Fibroblast of pulmonary artery (primary cell): ENCODE measurements around the gene GLCCI1.

Source experiments
- DNase-seq: peaks from one replicate; pipeline ENCODE4 v3.0.0-alpha.2; 2010; ENCODE audit warnings: low read depth
- H3K4me3 ChIP-seq: replicated peaks from 2 replicates; pipeline ENCODE4 v1.5.1; 2011; ENCODE audit warnings: low read depth, mild to moderate bottlenecking, control low read depth, low read length, moderate library complexity
- TF ChIP-seq, protein P1 (sequence below): IDR thresholded peaks from 2 replicates; pipeline ENCODE4 v1.5.1; 2011; ENCODE audit warnings: mild to moderate bottlenecking, control low read depth, low read length, inconsistent platforms; ENCODE audit errors: missing control alignments

The GLCCI1 gene

DNA sequence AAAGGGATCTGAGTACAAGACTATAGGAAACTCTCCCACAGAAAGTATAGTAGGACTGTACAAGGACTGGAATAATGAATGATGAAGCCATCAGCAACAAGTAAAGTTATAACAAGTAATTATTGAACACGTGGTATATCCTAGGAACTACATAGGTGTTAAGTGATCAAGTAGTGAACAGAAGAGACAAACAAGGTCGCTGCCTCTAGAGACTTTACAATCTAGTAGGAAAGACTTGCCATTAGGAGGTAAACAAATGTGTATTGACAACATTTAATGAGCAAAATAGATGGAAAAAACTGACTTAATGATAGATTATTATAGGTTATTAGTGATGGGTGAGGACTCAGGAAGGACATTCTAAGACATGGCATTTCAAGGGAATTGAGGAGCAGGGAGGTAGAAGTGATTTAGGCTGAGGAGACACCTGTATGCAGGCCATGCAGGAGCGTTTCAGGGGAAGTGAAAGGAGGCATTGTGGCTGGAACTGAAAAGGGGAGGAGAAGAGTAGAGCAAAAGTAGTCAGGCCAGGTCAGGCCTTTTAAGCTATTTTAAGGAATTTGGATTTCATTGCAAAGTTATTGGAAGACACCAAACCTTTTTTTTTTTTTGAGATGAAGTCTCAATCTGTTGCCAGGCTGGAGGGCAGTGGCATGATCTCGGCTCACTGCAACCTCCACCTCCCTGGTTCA lies 8.5 kb upstream of the GLCCI1 start:
- no peak for DNase-seq
- no peak overlapping the region for H3K4me3 ChIP-seq
- TF ChIP-seq, protein P1, sequence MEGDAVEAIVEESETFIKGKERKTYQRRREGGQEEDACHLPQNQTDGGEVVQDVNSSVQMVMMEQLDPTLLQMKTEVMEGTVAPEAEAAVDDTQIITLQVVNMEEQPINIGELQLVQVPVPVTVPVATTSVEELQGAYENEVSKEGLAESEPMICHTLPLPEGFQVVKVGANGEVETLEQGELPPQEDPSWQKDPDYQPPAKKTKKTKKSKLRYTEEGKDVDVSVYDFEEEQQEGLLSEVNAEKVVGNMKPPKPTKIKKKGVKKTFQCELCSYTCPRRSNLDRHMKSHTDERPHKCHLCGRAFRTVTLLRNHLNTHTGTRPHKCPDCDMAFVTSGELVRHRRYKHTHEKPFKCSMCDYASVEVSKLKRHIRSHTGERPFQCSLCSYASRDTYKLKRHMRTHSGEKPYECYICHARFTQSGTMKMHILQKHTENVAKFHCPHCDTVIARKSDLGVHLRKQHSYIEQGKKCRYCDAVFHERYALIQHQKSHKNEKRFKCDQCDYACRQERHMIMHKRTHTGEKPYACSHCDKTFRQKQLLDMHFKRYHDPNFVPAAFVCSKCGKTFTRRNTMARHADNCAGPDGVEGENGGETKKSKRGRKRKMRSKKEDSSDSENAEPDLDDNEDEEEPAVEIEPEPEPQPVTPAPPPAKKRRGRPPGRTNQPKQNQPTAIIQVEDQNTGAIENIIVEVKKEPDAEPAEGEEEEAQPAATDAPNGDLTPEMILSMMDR, result no peak

DNA sequence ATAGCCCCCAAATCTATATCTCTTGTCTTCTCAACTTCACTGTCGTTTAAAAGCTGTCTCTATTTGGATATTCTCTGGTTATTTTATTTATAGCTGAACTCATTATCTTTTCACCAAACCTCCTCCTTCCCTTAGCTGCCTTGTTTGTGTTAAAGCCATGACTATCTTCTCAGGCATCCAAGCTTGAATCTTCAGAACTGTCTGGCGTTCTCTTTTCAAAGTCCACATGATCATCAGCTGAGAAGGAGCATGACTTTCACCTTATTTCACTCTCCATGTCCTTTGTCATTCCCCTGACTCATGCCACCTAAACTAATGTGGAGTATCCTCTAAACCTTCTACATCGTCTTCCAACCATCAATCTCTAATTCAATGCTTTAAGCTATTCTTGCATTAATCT lies 5.7 kb upstream of the GLCCI1 start:
- H3K4me3 ChIP-seq, result no peak overlapping the region
- TF ChIP-seq, protein P1, result no peak
- no peak for DNase-seq

DNA sequence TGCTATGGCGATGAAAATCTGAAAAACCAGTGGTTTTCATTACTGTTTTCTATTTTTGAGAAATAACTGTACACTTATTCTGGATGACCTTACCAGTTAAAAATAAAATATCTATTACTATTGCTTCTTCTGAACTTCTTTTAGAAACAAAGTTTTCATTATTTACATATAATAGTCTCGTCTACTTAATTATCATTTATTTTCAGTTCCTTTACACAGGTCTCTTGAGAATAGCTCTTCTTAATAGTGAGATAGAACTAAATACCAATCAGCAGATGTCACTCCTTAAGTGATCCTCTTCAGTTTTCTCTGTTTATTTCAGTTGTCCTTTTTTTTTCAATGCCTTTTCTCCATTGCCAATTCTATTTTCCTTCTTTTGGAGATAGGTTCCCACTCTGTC lies 4.3 kb upstream of the GLCCI1 start:
- TF ChIP-seq, protein P1, result no peak
- DNase-seq, result no peak
- H3K4me3 ChIP-seq, result no peak overlapping the region

DNA sequence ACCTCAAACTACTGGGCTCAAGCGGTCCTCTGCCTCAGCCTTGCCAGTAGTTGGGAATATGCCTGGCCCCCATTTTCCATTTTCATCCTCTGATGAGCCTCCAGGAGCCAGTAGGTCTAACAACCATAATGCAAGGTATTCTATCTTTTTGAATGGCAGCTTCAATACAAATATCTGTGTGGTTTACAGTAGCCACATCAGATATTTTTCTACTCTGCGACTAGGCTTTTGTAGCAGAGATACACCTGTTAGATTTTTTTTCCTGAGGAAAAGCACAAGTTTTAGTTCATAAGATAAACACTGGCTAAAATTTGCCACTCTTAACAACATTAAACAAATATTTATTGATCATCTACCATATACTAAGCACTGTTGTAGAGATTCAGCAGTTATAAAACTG lies 3.9 kb upstream of the GLCCI1 start:
- DNase-seq, result no peak

DNA sequence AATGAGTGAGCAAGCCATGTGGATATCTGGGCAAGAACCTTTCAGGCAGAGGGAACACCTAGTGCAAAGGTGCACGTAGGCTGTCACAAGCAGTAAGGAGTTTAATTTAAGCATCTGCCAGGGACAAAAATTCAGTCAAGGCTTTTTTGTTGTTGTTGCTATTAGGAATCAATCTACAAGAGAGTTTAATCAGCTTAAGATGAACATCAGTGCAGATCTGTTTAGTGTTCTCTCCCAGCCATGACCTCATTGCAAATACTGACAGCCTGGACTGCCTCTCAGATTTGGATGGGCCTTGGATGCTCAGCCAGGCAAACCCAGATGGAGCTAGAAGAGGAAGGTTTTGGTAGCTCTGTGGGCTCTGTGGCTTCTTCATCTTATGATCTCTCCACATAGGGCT lies 3.3 kb upstream of the GLCCI1 start:
- no peak for DNase-seq
- TF ChIP-seq, protein P1, result no peak
- no peak overlapping the region for H3K4me3 ChIP-seq

More for the DNA sequence above, 3.9 kb upstream of the GLCCI1 start:
- TF ChIP-seq, protein P1, result no peak
- no peak overlapping the region for H3K4me3 ChIP-seq

DNA sequence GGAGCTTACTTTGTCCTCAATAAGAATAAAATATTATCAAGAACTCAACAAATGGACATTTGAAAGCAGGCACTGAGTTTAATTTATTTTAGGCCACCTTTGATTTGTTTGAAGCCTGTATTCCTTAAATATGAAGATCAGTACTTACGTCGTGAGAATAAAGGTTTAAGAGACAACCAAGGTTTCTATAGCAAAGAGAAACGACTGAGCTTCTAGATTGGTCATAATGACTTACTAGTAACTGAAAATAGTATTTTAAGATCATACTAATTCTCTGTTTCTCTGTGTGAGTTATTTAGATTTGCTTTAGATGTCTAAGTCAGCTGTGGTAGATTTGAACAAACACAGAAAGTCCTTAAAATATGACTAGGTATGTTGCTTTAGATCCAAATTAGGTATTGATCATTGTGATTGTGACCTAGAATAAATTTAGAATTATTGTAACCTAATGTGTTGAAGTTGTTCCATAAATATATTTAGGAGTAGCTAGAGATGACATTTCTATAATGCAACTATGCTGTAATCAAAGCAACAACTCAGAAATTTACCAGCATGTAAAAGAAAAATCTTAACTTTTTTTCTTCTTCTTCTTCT lies 2.4 kb upstream of the GLCCI1 start:
- DNase-seq, result no peak
- H3K4me3 ChIP-seq, result no peak overlapping the region
- TF ChIP-seq, protein P1, result no peak
